IMR-90 (cell line): ENCODE results near the gene STARD10. TPM values are rescaled to one million over a fixed set of nuclear protein-coding genes. Genes with fewer than 3 reads are reported as not detected.

Experiments used
- microRNA-seq, 2 experiments: library from miRNA; stranded (forward) in 1 of 2; unstranded in 1 of 2; fragments of 10-50 nt in 1 of 2; fragments of <30 nt in 1 of 2; gene quantifications in 1 of 2; microRNA quantifications in 1 of 2; one replicate each; pipeline versions ENCODE3 to v1.1.0; 2013 to 2020; ENCODE audit not compliant: insufficient read depth in 1 of 2, insufficient read length in 1 of 2, unreplicated experiment in 1 of 2
- polyA plus RNA-seq, 3 experiments: library from polyadenylated mRNA; depleted of rRNA; stranded (reverse); fragments of >200 nt; gene quantifications; 2 replicates each; pipeline ENCODE4 v1.2.3, GENCODE V29; 2012; ENCODE audit warnings: low replicate concordance in 1 of 3
- small RNA-seq, 5 experiments: library from RNA; depleted of rRNA; stranded (forward); fragments of <200 nt; gene quantifications; one replicate each; pipeline ENCODE3, GENCODE V24; 2012
- total RNA-seq: library from RNA; depleted of rRNA; stranded (reverse); fragments of >200 nt; gene quantifications from 2 replicates; pipeline ENCODE4 v1.2.3, GENCODE V29; 2012; rRNA removed

Gene STARD10
- total and polyA plus RNA-seq, 2 of the 4 experiments (the other 2 are of a cell fraction), result 23.8 to 37.4 TPM

Small RNAs within 50 kb of the gene (microRNA-seq; reads per million reads assigned to microRNA genes)
- 0 reads per million in 2 experiments for gene MIR4692 (ENCODE audit: insufficient read depth in 1 of 2, insufficient read length in 1 of 2, unreplicated experiment in 1 of 2)
- gene RF00019 (ENCODE audit: insufficient read depth, insufficient read length), result not detected

Small RNAs within 50 kb of the gene (small RNA-seq; reads per million reads assigned to genes)
- gene MIR4692 (0 reads per million in 5 experiments), gene RF00019 (0 reads per million in 5 experiments)

Other genes with a start within 250 kb of the STARD10 start
- not detected in 2 replicates for gene PDE2A, start 119.6 kb downstream of the STARD10 start, total RNA-seq
- 0.02 and 0.06 TPM in 2 replicates for gene PDE2A, start 119.6 kb downstream of the STARD10 start, polyA plus RNA-seq (2012; rRNA removed)
- 37.6 and 38.0 TPM in 2 replicates for gene ARAP1, start 41.6 kb downstream of the STARD10 start, total RNA-seq
- gene ARAP1, start 41.6 kb downstream of the STARD10 start, polyA plus RNA-seq (2012; rRNA removed), result 59.4 and 63.1 TPM in 2 replicates
- gene ATG16L2, start 20.4 kb upstream of the STARD10 start, total RNA-seq, result 1.3 and 1.4 TPM in 2 replicates
- gene ATG16L2, start 20.4 kb upstream of the STARD10 start, polyA plus RNA-seq (2012; rRNA removed), result 12.2 and 12.7 TPM in 2 replicates